KG1 (cell line): Measurements from ENCODE around the gene ARHGEF16.

ENCODE experiments used
- DNase-seq: peaks from one replicate; lab custom pipeline; 2025; lab: John Stamatoyannopoulos, UW

ARHGEF16 gene

GRCh38 chr1:3502641-3503524, 48.4 kb downstream of the ARHGEF16 start:
- no peak for DNase-seq

- no peak for DNase-seq
Observed at GRCh38 chr1:3503525-3503886, 49.0 kb downstream of the ARHGEF16 start.

GRCh38 chr1:3504151-3504821, 49.8 kb downstream of the ARHGEF16 start:
- no peak for DNase-seq

- no peak for DNase-seq
Observed at GRCh38 chr1:3504822-3505153, 50.3 kb downstream of the ARHGEF16 start.

- DNase-seq, result no peak
Observed at GRCh38 chr1:3505161-3505560, 50.7 kb downstream of the ARHGEF16 start.

GRCh38 chr1:3506041-3506440, 51.6 kb downstream of the ARHGEF16 start:
- DNase-seq, result no peak

- DNase-seq, result no peak
Observed at GRCh38 chr1:3506943-3507342, 52.5 kb downstream of the ARHGEF16 start.

- no peak for DNase-seq
Observed at GRCh38 chr1:3507636-3508275, 53.3 kb downstream of the ARHGEF16 start.

GRCh38 chr1:3508757-3509415, 54.4 kb downstream of the ARHGEF16 start:
- DNase-seq, result no peak

- no peak for DNase-seq
Observed at GRCh38 chr1:3509721-3510120, 55.3 kb downstream of the ARHGEF16 start.

- no peak for DNase-seq
Observed at GRCh38 chr1:3510136-3510955, 55.9 kb downstream of the ARHGEF16 start.

GRCh38 chr1:3510956-3511250, 56.4 kb downstream of the ARHGEF16 start:
- no peak for DNase-seq

- no peak for DNase-seq
Observed at GRCh38 chr1:3511306-3511705, 56.8 kb downstream of the ARHGEF16 start.

GRCh38 chr1:3511856-3512255, 57.4 kb downstream of the ARHGEF16 start:
- no peak for DNase-seq

- no peak for DNase-seq
Observed at GRCh38 chr1:3514404-3514803, 59.9 kb downstream of the ARHGEF16 start.

- no peak for DNase-seq
Observed at GRCh38 chr1:3515272-3515671, 60.8 kb downstream of the ARHGEF16 start.

GRCh38 chr1:3515774-3516480, 61.5 kb downstream of the ARHGEF16 start:
- DNase-seq, result peak; percentile 4

- DNase-seq, result no peak
Observed at GRCh38 chr1:3516481-3516869, 62.0 kb downstream of the ARHGEF16 start.

GRCh38 chr1:3516911-3517675, 62.6 kb downstream of the ARHGEF16 start:
- DNase-seq, result no peak

- no peak for DNase-seq
Observed at GRCh38 chr1:3518256-3518655, 63.8 kb downstream of the ARHGEF16 start.

- DNase-seq, result no peak
Observed at GRCh38 chr1:3518756-3519155, 64.3 kb downstream of the ARHGEF16 start.
